Measurements from ENCODE around the gene ZNF57. TPM values are rescaled to one million over a fixed set of nuclear protein-coding genes. Genes with fewer than 3 reads are reported as not detected.

ZNF57 gene
- total RNA-seq, 2 experiments from 2014 or later, result 0.47 to 0.82 TPM

- H3K36me3 ChIP-seq (ENCODE audit: insufficient read depth, low read length), result no peaks in the 10 kb centered on the region
- TF ChIP-seq CTCF (IDR thresholded peaks at IDR 0.05), result no peak
- peaks cover 0 to 19% of the 10 kb centered on the region in 2 experiments for H3K9me3 ChIP-seq (ENCODE audit: control insufficient read depth in 1 of 2, insufficient read depth in 1 of 2, low read length in 2 of 2)
- H3K27ac ChIP-seq (ENCODE audit: low read depth in 1 of 2, low read length in 2 of 2), result no peak overlapping the region
- Mint-ChIP-seq H3K9me3 (no peaks in the 10 kb centered on the region), H3K36me3 (ENCODE audit: low read depth) (no peaks in the 10 kb centered on the region), H3K27ac (no peak overlapping the region), H3K27me3 (peaks cover 10% of the 10 kb centered on the region), H3K4me3 (no peak overlapping the region), H3K4me1 (ENCODE audit: low read depth) (peaks cover 7% of the 10 kb centered on the region)
- H3K27me3 ChIP-seq (ENCODE audit: control insufficient read depth in 1 of 2, insufficient read depth in 2 of 2, low read length in 2 of 2), result peaks cover 0 to 3% of the 10 kb centered on the region in 2 experiments
- ATAC-seq (ENCODE audit: poor library complexity), result no peak
- intact Hi-C loops (cut with DNase I, micrococcal nuclease), result no loop called here
- no peak for DNase-seq
- peaks cover 4% of the 10 kb centered on the region for H3K4me1 ChIP-seq (ENCODE audit: insufficient read depth, low read length)
- ChIA-PET POLR2A (no interaction called here), CTCF (no interaction called here)
- no peak overlapping the region for H3K4me3 ChIP-seq (ENCODE audit: low read length)
These were observed 36.9 kb upstream of the ZNF57 start for GRCh38 chr19:2863816-2864215.

- H3K4me1 Mint-ChIP-seq (ENCODE audit: low read depth), result peaks cover 7% of the 10 kb centered on the region
- TF ChIP-seq CTCF (IDR thresholded peaks at IDR 0.05), result no peak
- no peaks in the 10 kb centered on the region for H3K9me3 Mint-ChIP-seq
- DNase-seq (no peak), ATAC-seq (ENCODE audit: poor library complexity) (no peak)
- POLR2A ChIA-PET, result interaction anchor here (1.2 kb wide), 1 partner anchor 24 kb away, joined by 3 read pairs; the partner anchor contains the start of gene ZNF555
- no peak overlapping the region for H3K4me3 Mint-ChIP-seq
- Histone ChIP-seq H3K27me3 (ENCODE audit: control insufficient read depth in 1 of 2, insufficient read depth in 2 of 2, low read length in 2 of 2) (peaks cover 0 to 3% of the 10 kb centered on the region in 2 experiments), H3K27ac (ENCODE audit: low read depth in 1 of 2, low read length in 2 of 2) (no peak overlapping the region), H3K36me3 (ENCODE audit: insufficient read depth, low read length) (no peaks in the 10 kb centered on the region), H3K4me1 (ENCODE audit: insufficient read depth, low read length) (no peaks in the 10 kb centered on the region), H3K4me3 (ENCODE audit: low read length) (no peak overlapping the region), H3K9me3 (ENCODE audit: control insufficient read depth in 1 of 2, insufficient read depth in 1 of 2, low read length in 2 of 2) (peaks cover 0 to 11% of the 10 kb centered on the region in 2 experiments)
- H3K27ac Mint-ChIP-seq, result no peak overlapping the region
- H3K36me3 Mint-ChIP-seq (ENCODE audit: low read depth), result no peaks in the 10 kb centered on the region
- H3K27me3 Mint-ChIP-seq, result peaks cover 10% of the 10 kb centered on the region
- CTCF ChIA-PET, result no interaction called here
- intact Hi-C loops (cut with DNase I, micrococcal nuclease), result no loop called here
These were observed 35.2 kb upstream of the ZNF57 start for GRCh38 chr19:2865334-2866100.

- Histone ChIP-seq H3K27me3 (ENCODE audit: control insufficient read depth in 1 of 2, insufficient read depth in 2 of 2, low read length in 2 of 2) (peaks cover 0 to 3% of the 10 kb centered on the region in 2 experiments), H3K4me3 (ENCODE audit: low read length) (no peak overlapping the region), H3K27ac (ENCODE audit: low read depth in 1 of 2, low read length in 2 of 2) (no peak overlapping the region), H3K9me3 (ENCODE audit: control insufficient read depth in 1 of 2, insufficient read depth in 1 of 2, low read length in 2 of 2) (peaks cover 0 to 14% of the 10 kb centered on the region in 2 experiments), H3K36me3 (ENCODE audit: insufficient read depth, low read length) (no peaks in the 10 kb centered on the region), H3K4me1 (ENCODE audit: insufficient read depth, low read length) (no peaks in the 10 kb centered on the region)
- intact Hi-C loops (cut with DNase I, micrococcal nuclease), result no loop called here
- Mint-ChIP-seq H3K9me3 (no peaks in the 10 kb centered on the region), H3K27ac (no peak overlapping the region), H3K27me3 (peaks cover 10% of the 10 kb centered on the region), H3K4me3 (no peak overlapping the region), H3K4me1 (ENCODE audit: low read depth) (peaks cover 7% of the 10 kb centered on the region), H3K36me3 (ENCODE audit: low read depth) (no peaks in the 10 kb centered on the region)
- CTCF ChIA-PET, result no interaction called here
- TF ChIP-seq CTCF (IDR thresholded peaks at IDR 0.05), result no peak
- POLR2A ChIA-PET, result interaction anchor here (1.3 kb wide), 1 partner anchor 25 kb away, joined by 3 read pairs; the partner anchor contains the start of gene ZNF555
- no peak for DNase-seq
- ATAC-seq (ENCODE audit: poor library complexity), result no peak
These were observed 34.2 kb upstream of the ZNF57 start for GRCh38 chr19:2866495-2867024.

All from CD4-positive, alpha-beta T cell (primary cell).